Measurements from ENCODE around the gene HAGH. TPM values are rescaled to one million over a fixed set of nuclear protein-coding genes. Genes with fewer than 3 reads are reported as not detected.
A peak's percentile ranks its signal among the peaks of the same experiment; 100 is the strongest.

The HAGH gene
- total RNA-seq, 1 experiment from 2014 or later = 48.1 TPM

GRCh38 chr16:1812732-1813163 is 13.9 kb downstream of the HAGH start:
- DNase-seq = peak in 1 of 2 experiments; percentile 36
- ChIA-PET POLR2A (interaction anchor here (0.6 kb wide), 1 partner anchor 9 kb away, joined by 4 read pairs; no protein-coding TSS in a partner anchor), CTCF (no interaction called here)
- TF ChIP-seq CTCF (IDR thresholded peaks at IDR 0.05; ENCODE audit: insufficient read depth in 1 of 2, low read depth in 1 of 2, low read length in 1 of 2, severe bottlenecking in 1 of 2, unreplicated experiment in 1 of 2) = peak in 1 of 2 experiments; percentile 55
- Histone ChIP-seq H3K4me3 (ENCODE audit: low read depth, low read length) (no peak overlapping the region), H3K36me3 (ENCODE audit: control insufficient read depth, insufficient read depth, low read length) (no peaks in the 10 kb centered on the region), H3K9me3 (no peaks in the 10 kb centered on the region), H3K4me1 (no peaks in the 10 kb centered on the region), H3K27me3 (replicated peaks; ENCODE audit: control insufficient read depth, insufficient read depth, low read length) (no peaks in the 10 kb centered on the region)
- intact Hi-C loops (cut with micrococcal nuclease; ENCODE audit: unreplicated experiment) = no loop called here
- Mint-ChIP-seq H3K36me3 (ENCODE audit: insufficient read depth, unreplicated experiment) (peaks cover 22% of the 10 kb centered on the region), H3K27ac (ENCODE audit: unreplicated experiment) (no peak overlapping the region), H3K4me3 (ENCODE audit: unreplicated experiment) (no peak overlapping the region), H3K27me3 (ENCODE audit: insufficient read depth, unreplicated experiment) (no peaks in the 10 kb centered on the region), H3K9me3 (ENCODE audit: unreplicated experiment) (no peaks in the 10 kb centered on the region), H3K4me1 (ENCODE audit: low read depth, unreplicated experiment) (no peaks in the 10 kb centered on the region)
- BruUV-seq (replicated peaks) = no TSS peak

- Mint-ChIP-seq H3K36me3 (ENCODE audit: insufficient read depth, unreplicated experiment) (peaks cover 11% of the 10 kb centered on the region), H3K27me3 (ENCODE audit: insufficient read depth, unreplicated experiment) (no peaks in the 10 kb centered on the region), H3K27ac (ENCODE audit: unreplicated experiment) (no peak overlapping the region), H3K4me3 (ENCODE audit: unreplicated experiment) (no peak overlapping the region), H3K4me1 (ENCODE audit: low read depth, unreplicated experiment) (no peaks in the 10 kb centered on the region), H3K9me3 (ENCODE audit: unreplicated experiment) (no peaks in the 10 kb centered on the region)
- TF ChIP-seq CTCF (IDR thresholded peaks at IDR 0.05; ENCODE audit: insufficient read depth in 1 of 2, low read depth in 1 of 2, low read length in 1 of 2, severe bottlenecking in 1 of 2, unreplicated experiment in 1 of 2) = no peak
- H3K36me3 ChIP-seq (ENCODE audit: control insufficient read depth, insufficient read depth, low read length) = no peaks in the 10 kb centered on the region
- ChIA-PET CTCF (no interaction called here), POLR2A (no interaction called here)
- H3K4me1 ChIP-seq = no peaks in the 10 kb centered on the region
- H3K27me3 ChIP-seq (replicated peaks; ENCODE audit: control insufficient read depth, insufficient read depth, low read length) = no peaks in the 10 kb centered on the region
- BruUV-seq (replicated peaks) = no TSS peak
- H3K4me3 ChIP-seq (ENCODE audit: low read depth, low read length) = no peak overlapping the region
- intact Hi-C loops (cut with micrococcal nuclease; ENCODE audit: unreplicated experiment) = no loop called here
- H3K9me3 ChIP-seq = no peaks in the 10 kb centered on the region
- no peak for DNase-seq
Observed at GRCh38 chr16:1810536-1810935, 16.1 kb downstream of the HAGH start.

GRCh38 chr16:1810106-1810505 is 16.5 kb downstream of the HAGH start:
- Histone ChIP-seq H3K27me3 (replicated peaks; ENCODE audit: control insufficient read depth, insufficient read depth, low read length) (no peaks in the 10 kb centered on the region), H3K36me3 (ENCODE audit: control insufficient read depth, insufficient read depth, low read length) (no peaks in the 10 kb centered on the region), H3K9me3 (no peaks in the 10 kb centered on the region), H3K4me3 (ENCODE audit: low read depth, low read length) (no peak overlapping the region), H3K4me1 (no peaks in the 10 kb centered on the region)
- H3K36me3 Mint-ChIP-seq (ENCODE audit: insufficient read depth, unreplicated experiment) = peaks cover 7% of the 10 kb centered on the region
- H3K4me1 Mint-ChIP-seq (ENCODE audit: low read depth, unreplicated experiment) = no peaks in the 10 kb centered on the region
- no peaks in the 10 kb centered on the region for H3K9me3 Mint-ChIP-seq (ENCODE audit: unreplicated experiment)
- no peak overlapping the region for H3K27ac Mint-ChIP-seq (ENCODE audit: unreplicated experiment)
- POLR2A ChIA-PET = no interaction called here
- intact Hi-C loops (cut with micrococcal nuclease; ENCODE audit: unreplicated experiment) = no loop called here
- H3K27me3 Mint-ChIP-seq (ENCODE audit: insufficient read depth, unreplicated experiment) = no peaks in the 10 kb centered on the region
- TF ChIP-seq CTCF (IDR thresholded peaks at IDR 0.05; ENCODE audit: insufficient read depth in 1 of 2, low read depth in 1 of 2, low read length in 1 of 2, severe bottlenecking in 1 of 2, unreplicated experiment in 1 of 2) = no peak
- CTCF ChIA-PET = no interaction called here
- BruUV-seq (replicated peaks) = no TSS peak
- no peak overlapping the region for H3K4me3 Mint-ChIP-seq (ENCODE audit: unreplicated experiment)
- no peak for DNase-seq

Measured in Caco-2 (cell line).